Measurements from ENCODE around the gene SP3.

DNA sequence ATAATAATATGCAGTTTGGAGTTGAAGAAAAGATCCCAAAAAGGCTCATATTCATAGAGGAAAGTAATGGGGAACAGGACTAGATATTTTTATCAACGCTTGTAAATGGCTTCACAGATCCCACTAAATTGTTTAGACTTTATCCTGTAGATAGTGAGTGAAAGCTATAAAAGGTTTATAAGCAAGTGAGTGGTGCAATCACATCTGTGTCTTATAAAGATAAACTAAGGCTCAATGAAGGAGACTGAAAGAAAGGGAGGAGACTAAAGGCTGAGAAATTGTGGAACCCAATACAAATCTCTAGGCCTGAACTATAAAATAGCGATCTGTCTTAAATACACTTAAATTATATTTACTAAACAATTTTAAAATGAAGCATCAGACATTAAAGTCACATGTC is 7.7 kb downstream of the SP3 start:
- TF ChIP-seq POLR2A (IDR thresholded peaks at IDR 0.05) (no peak), EP300 (IDR thresholded peaks at IDR 0.05; ENCODE audit: low read depth) (no peak), POLR2AphosphoS5 (IDR thresholded peaks at IDR 0.05) (peak in 2 of 3 donors; percentile 21 to 50)
- TF ChIP-seq, protein P1, sequence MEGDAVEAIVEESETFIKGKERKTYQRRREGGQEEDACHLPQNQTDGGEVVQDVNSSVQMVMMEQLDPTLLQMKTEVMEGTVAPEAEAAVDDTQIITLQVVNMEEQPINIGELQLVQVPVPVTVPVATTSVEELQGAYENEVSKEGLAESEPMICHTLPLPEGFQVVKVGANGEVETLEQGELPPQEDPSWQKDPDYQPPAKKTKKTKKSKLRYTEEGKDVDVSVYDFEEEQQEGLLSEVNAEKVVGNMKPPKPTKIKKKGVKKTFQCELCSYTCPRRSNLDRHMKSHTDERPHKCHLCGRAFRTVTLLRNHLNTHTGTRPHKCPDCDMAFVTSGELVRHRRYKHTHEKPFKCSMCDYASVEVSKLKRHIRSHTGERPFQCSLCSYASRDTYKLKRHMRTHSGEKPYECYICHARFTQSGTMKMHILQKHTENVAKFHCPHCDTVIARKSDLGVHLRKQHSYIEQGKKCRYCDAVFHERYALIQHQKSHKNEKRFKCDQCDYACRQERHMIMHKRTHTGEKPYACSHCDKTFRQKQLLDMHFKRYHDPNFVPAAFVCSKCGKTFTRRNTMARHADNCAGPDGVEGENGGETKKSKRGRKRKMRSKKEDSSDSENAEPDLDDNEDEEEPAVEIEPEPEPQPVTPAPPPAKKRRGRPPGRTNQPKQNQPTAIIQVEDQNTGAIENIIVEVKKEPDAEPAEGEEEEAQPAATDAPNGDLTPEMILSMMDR (IDR thresholded peaks at IDR 0.05): no peak

All from transverse colon (tissue), 4 donors.